OCI-LY1 (cell line): ENCODE data around the gene RAD51B.

ENCODE experiments used
- CTCF ChIP-seq: fragments of 200-600 bp; sonication (generic), shearing (Covaris generic); IDR thresholded peaks from 2 replicates; pipeline ENCODE4 v1.5.1; 2017; ENCODE audit warnings: mild to moderate bottlenecking, antibody characterized with exemption, low read length, moderate library complexity, mixed read lengths
- EZH2 ChIP-seq: fragments of 200-600 bp; sonication (generic), shearing (Covaris generic); IDR thresholded peaks from 2 replicates; pipeline ENCODE4 v1.8.0; 2017; ENCODE audit warnings: borderline replicate concordance, mixed run types, mild to moderate bottlenecking, antibody characterized with exemption, low read length, moderate library complexity, mixed read lengths

GRCh38 chr14:67857778-67858350 is 38.3 kb downstream of the RAD51B start:
- no peak for TF ChIP-seq EZH2
- TF ChIP-seq CTCF, result no peak
